ENCODE results near the gene GPC5.
"Not testable (repeated sequence)": the region's sequence is repeated elsewhere in the genome, so short reads cannot be mapped to it uniquely, and the experiment has no call there.

Gene GPC5

GRCh38 chr13:91894316-91894715 lies 495.9 kb downstream of the GPC5 start:
- H3K4me3 ChIP-seq = no peak overlapping the region
- no peak overlapping the region for H3K27ac ChIP-seq

- Histone ChIP-seq H3K27ac (no peak overlapping the region), H3K4me3 (no peak overlapping the region)
These were observed 498.1 kb downstream of the GPC5 start for GRCh38 chr13:91896547-91896946.

- H3K27ac ChIP-seq, H3K4me3 ChIP-seq: not testable (repeated sequence)
These were observed 500.6 kb downstream of the GPC5 start for GRCh38 chr13:91898986-91899385.

GRCh38 chr13:91902291-91902690 lies 503.9 kb downstream of the GPC5 start:
- Histone ChIP-seq H3K27ac (no peak overlapping the region), H3K4me3 (no peak overlapping the region)

GRCh38 chr13:91904005-91904404 lies 505.6 kb downstream of the GPC5 start:
- Histone ChIP-seq H3K4me3 (no peak overlapping the region), H3K27ac (no peak overlapping the region)

GRCh38 chr13:91904597-91904996 lies 506.2 kb downstream of the GPC5 start:
- H3K4me3 ChIP-seq = no peak overlapping the region
- H3K27ac ChIP-seq = no peak overlapping the region

- H3K4me3 ChIP-seq = no peak overlapping the region
- no peak overlapping the region for H3K27ac ChIP-seq
These were observed 509.0 kb downstream of the GPC5 start for GRCh38 chr13:91907398-91907797.

- Histone ChIP-seq H3K4me3 (no peak overlapping the region), H3K27ac (no peak overlapping the region)
These were observed 511.2 kb downstream of the GPC5 start for GRCh38 chr13:91909617-91910016.

GRCh38 chr13:91922969-91923592 lies 524.7 kb downstream of the GPC5 start:
- no peak overlapping the region for H3K4me3 ChIP-seq

GRCh38 chr13:91930687-91931086 lies 532.3 kb downstream of the GPC5 start:
- H3K27ac ChIP-seq = no peak overlapping the region
- no peak overlapping the region for H3K4me3 ChIP-seq

More at GRCh38 chr13:91922969-91923592, 524.7 kb downstream of the GPC5 start:
- no peak overlapping the region for H3K27ac ChIP-seq

GRCh38 chr13:91934354-91934753 lies 535.9 kb downstream of the GPC5 start:
- Histone ChIP-seq H3K4me3 (no peak overlapping the region), H3K27ac (no peak overlapping the region)

GRCh38 chr13:91946498-91947070 lies 548.2 kb downstream of the GPC5 start:
- H3K4me3 ChIP-seq = no peak overlapping the region
- H3K27ac ChIP-seq = no peak overlapping the region

GRCh38 chr13:91948736-91949135 lies 550.3 kb downstream of the GPC5 start:
- Histone ChIP-seq H3K27ac (no peak overlapping the region), H3K4me3 (no peak overlapping the region)

- no peak overlapping the region for H3K4me3 ChIP-seq
- H3K27ac ChIP-seq = no peak overlapping the region
These were observed 552.4 kb downstream of the GPC5 start for GRCh38 chr13:91950803-91951202.

- H3K4me3 ChIP-seq = no peak overlapping the region
- no peak overlapping the region for H3K27ac ChIP-seq
These were observed 557.3 kb downstream of the GPC5 start for GRCh38 chr13:91955546-91956355.

- Histone ChIP-seq H3K27ac (no peak overlapping the region), H3K4me3 (no peak overlapping the region)
These were observed 562.5 kb downstream of the GPC5 start for GRCh38 chr13:91960947-91961346.

- Histone ChIP-seq H3K27ac (no peak overlapping the region), H3K4me3 (no peak overlapping the region)
These were observed 564.5 kb downstream of the GPC5 start for GRCh38 chr13:91962946-91963345.

GRCh38 chr13:91965511-91965910 lies 567.1 kb downstream of the GPC5 start:
- Histone ChIP-seq H3K27ac (no peak overlapping the region), H3K4me3 (no peak overlapping the region)

- Histone ChIP-seq H3K27ac (no peak overlapping the region), H3K4me3 (no peak overlapping the region)
These were observed 580.1 kb downstream of the GPC5 start for GRCh38 chr13:91978571-91978970.

GRCh38 chr13:91986761-91987483 lies 588.5 kb downstream of the GPC5 start:
- Histone ChIP-seq H3K4me3 (no peak overlapping the region), H3K27ac (no peak overlapping the region)
